Islet of Langerhans (tissue), 1 donor: ENCODE data around the gene TMEM248.
"Not testable (repeated sequence)": the region's sequence is repeated elsewhere in the genome, so short reads cannot be mapped to it uniquely, and the experiment has no call there.

ENCODE experiments used
- FAIRE-seq: peaks from one replicate; lab custom pipeline; 2011; peaks lifted over from hg19 to GRCh38; lab: Jason Lieb, UNC

TMEM248 gene

DNA sequence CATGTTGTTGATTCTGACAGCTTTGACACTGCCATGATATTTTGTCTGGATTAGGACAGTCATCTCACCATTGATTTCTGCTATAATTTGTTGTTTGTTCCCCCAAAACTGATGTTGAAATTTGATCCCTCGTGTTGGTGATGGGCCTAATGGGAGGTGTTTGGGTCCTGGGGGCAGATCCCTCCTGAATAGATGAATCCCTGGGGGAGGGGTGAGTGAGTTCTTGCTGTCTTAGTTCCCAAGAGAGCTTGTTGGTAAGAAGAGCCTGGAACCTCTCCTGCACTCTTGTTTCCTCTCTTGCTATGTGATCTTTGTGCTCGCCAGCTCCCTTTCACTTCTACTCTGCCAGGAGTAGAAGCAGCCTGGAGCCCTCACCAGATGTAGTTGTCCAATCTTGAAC, 83.1 kb downstream of the TMEM248 start:
- FAIRE-seq, result not testable (repeated sequence)

DNA sequence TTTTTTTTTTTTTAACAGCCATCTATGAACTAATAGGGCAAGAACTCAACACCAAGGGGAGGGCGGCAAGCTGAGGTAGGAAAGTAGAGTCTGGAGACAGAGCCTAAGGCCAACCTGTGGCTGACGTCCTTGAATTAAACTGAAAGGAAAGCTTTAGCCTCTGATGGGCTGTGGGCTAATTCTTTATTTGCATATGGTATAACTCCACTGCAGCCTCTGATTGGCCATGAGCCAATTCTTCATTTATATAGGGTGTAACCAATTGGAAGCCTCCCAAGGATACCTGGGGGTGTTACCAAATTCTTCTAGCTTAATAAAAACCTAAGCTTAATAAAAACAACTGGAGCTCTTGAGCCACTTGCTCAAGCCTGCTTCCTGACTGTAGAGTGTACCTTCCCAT, 85.9 kb downstream of the TMEM248 start:
- FAIRE-seq, result no peak
